Measurements from ENCODE around the gene TSPAN15.

TSPAN15 gene

DNA sequence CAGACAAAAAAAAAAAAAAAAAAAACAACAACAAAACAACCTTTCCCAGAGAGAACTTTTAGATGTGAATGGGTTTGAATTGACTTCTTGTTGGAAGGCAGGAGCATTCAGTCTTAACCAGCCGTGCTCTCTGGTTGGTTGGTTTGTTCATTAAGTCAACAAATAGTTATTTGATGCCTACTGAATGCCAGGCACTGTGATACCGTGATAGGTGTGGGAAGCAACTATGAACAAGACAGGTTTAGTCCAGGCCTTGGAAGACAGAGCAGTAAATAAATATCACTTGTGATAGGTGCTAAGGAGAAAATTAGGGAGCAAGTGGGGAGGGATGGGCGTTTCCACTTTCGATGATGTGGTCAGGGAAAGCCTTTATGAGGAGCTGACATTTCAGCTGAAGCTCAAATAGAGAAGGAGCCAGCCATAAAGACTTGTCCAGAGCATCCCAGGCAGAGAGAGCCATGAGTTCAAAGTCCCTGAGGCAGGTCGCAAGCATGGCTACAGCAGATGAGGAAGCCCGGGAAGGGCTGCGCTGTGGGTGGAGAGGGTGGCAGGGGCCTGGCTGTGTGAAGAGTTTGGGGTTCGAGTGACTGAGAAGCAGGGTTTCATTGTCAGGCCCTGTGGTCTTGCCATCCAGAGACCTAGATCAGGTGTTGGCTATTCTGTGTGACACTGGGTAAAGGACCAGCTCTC lies 8.0 kb downstream of the TSPAN15 start:
- ChIA-PET POLR2A (no interaction called here), CTCF (no interaction called here)
- TF ChIP-seq CTBP1 (IDR thresholded peaks at IDR 0.05; ENCODE audit: borderline replicate concordance) (no peak), FOXA1 (IDR thresholded peaks at IDR 0.05) (no peak), ARNT (IDR thresholded peaks at IDR 0.05) (no peak)
- no peak for DNase-seq (ENCODE audit: extremely low spot score)

DNA sequence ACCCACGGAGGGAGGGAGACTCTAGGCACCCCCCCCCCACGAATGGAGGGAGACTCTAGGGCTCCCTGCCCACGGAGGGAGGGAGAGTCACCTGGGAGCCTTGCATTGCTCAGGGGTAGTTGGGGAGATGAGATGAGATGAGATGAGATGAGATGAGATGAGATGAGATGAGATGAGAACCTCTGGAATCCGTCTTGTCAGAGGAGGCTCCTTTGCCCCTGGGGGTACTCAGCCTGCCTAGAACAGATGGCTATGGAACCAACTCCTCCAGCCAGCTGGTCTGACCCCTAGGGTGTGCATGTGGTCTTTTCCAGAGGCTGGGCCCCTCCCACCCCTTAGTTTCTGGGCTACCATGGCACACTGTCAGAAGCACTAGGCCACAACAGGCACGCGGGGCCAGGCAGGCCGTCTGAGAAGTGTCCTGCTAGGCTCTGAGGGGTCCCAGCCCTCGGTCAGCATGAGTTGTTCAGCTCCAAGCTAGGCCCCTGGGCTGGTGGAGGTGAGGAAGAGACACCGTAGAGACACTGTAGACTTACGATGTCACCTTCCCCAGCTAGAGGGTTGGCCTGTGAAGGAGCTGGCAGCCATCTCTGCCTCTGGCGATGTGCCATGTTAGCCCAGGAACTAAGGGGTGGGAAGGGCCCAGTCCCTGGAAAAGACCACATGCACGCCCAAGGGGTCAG lies 8.8 kb downstream of the TSPAN15 start:
- CTCF ChIA-PET = no interaction called here

DNA sequence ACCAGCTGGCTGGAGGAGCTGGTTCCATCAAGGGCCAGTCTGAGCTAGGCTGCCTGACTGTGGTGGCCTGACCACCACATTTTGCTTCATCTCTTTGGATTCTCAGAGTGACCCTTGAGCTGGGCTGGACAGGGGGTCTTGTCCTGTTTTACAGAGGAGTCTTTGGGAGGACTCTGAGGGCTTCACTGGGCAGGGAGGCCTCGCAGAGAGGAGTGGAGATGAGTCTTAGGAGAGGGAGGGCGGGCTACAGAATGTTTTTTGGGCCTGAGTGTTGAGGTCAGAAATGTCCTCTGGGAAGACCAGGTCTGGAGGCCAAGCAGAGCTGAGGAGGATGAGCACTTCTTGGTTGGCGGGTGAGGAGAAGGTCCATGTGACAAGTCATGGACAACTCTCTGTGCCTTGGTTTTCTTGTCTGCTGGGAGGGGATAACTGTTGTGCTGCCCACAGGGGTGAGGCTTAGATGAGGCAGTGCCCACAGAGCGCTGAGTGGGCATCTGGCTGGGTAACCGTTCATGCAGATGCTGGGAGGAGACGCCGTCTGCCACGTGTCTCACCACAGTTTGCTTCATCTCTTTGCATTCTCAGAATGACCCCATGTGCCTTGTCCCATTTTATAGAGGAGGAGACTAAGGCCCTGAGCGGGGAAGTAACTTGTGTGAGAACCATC lies 9.4 kb downstream of the TSPAN15 start:
- no peak for TF ChIP-seq CTBP1 (IDR thresholded peaks at IDR 0.05; ENCODE audit: borderline replicate concordance)
- TF ChIP-seq TARDBP (IDR thresholded peaks at IDR 0.05) = no peak
- TF ChIP-seq BHLHE40 (IDR thresholded peaks at IDR 0.05; ENCODE audit: borderline replicate concordance) = no peak
- no peak for TF ChIP-seq NFRKB (IDR thresholded peaks at IDR 0.05)
- TF ChIP-seq FOXA1 (IDR thresholded peaks at IDR 0.05) = no peak
- TF ChIP-seq HDGF (IDR thresholded peaks at IDR 0.05; ENCODE audit: borderline replicate concordance) = no peak
- TF ChIP-seq FOXK2 (IDR thresholded peaks at IDR 0.05) = no peak
- CTCF ChIA-PET = no interaction called here
- POLR2A ChIA-PET = no interaction called here
- DNase-seq (ENCODE audit: extremely low spot score) = no peak

More for the DNA sequence above, 8.8 kb downstream of the TSPAN15 start:
- TF ChIP-seq L3MBTL2 (conservative IDR thresholded peaks at IDR 0.05) (no peak), FOXK2 (IDR thresholded peaks at IDR 0.05) (no peak), BHLHE40 (IDR thresholded peaks at IDR 0.05; ENCODE audit: borderline replicate concordance) (no peak), LEF1 (IDR thresholded peaks at IDR 0.05; ENCODE audit: borderline replicate concordance) (no peak), CTBP1 (IDR thresholded peaks at IDR 0.05; ENCODE audit: borderline replicate concordance) (no peak), ZNF384 (IDR thresholded peaks at IDR 0.05) (no peak), ELF4 (IDR thresholded peaks at IDR 0.05) (no peak), FOXA1 (IDR thresholded peaks at IDR 0.05) (no peak), NFRKB (IDR thresholded peaks at IDR 0.05) (no peak), TARDBP (IDR thresholded peaks at IDR 0.05) (no peak), ARNT (IDR thresholded peaks at IDR 0.05) (no peak), HDGF (IDR thresholded peaks at IDR 0.05; ENCODE audit: borderline replicate concordance) (no peak), SUZ12 (IDR thresholded peaks at IDR 0.05) (no peak), SP1 (IDR thresholded peaks at IDR 0.05) (no peak), FOXM1 (IDR thresholded peaks at IDR 0.05; ENCODE audit: borderline replicate concordance) (no peak)
- TF ChIP-seq, protein P1, sequence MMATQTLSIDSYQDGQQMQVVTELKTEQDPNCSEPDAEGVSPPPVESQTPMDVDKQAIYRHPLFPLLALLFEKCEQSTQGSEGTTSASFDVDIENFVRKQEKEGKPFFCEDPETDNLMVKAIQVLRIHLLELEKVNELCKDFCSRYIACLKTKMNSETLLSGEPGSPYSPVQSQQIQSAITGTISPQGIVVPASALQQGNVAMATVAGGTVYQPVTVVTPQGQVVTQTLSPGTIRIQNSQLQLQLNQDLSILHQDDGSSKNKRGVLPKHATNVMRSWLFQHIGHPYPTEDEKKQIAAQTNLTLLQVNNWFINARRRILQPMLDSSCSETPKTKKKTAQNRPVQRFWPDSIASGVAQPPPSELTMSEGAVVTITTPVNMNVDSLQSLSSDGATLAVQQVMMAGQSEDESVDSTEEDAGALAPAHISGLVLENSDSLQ (IDR thresholded peaks at IDR 0.05) = no peak
- POLR2A ChIA-PET = no interaction called here
- no peak for DNase-seq (ENCODE audit: extremely low spot score)

DNA sequence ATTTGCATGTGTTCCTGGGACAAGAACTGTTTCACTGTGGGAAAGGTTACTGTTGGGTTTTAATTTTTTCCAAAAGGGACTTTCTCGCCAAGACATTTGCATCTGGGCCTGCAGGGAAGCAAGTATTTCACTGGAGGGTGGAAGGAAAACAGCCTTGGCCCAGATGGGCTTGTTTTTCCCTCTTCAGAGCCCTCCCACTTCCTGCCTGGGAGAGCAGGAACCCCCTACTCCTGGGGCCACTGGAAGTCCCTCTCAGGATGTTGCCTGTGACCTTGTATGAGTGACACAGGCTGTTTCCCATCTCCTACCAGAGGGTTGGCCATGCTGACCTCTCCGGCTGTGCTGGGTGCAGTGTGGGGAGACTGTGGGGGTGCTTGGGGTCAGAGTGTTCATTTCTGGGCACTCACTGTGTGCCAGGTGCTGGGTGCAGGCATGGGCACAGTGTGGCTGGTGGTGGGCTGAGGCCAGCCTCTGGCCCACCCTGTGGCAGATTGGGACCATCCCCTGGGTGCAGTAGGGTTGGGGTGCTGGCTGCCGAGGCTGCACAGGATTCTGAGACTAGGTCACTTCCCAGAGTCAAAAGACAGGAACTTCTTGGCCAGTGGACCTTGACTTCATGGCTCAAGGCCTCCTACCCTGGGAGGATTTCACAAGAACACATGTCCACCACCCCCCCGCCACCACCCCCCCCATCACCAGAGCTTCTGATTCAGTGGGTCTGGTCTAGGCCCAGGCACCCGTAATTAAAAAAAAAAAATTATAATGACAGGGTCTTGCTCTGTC lies 10.2 kb downstream of the TSPAN15 start:
- TF ChIP-seq ELF4 (IDR thresholded peaks at IDR 0.05) = no peak
- no peak for TF ChIP-seq TARDBP (IDR thresholded peaks at IDR 0.05)
- TF ChIP-seq BHLHE40 (IDR thresholded peaks at IDR 0.05; ENCODE audit: borderline replicate concordance) = no peak
- no peak for TF ChIP-seq FOXM1 (IDR thresholded peaks at IDR 0.05; ENCODE audit: borderline replicate concordance)
- TF ChIP-seq ZNF384 (IDR thresholded peaks at IDR 0.05) = no peak
- TF ChIP-seq HDGF (IDR thresholded peaks at IDR 0.05; ENCODE audit: borderline replicate concordance) = no peak
- no peak for TF ChIP-seq NFRKB (IDR thresholded peaks at IDR 0.05)
- no peak for TF ChIP-seq L3MBTL2 (conservative IDR thresholded peaks at IDR 0.05)
- no peak for TF ChIP-seq CTBP1 (IDR thresholded peaks at IDR 0.05; ENCODE audit: borderline replicate concordance)
- TF ChIP-seq LEF1 (IDR thresholded peaks at IDR 0.05; ENCODE audit: borderline replicate concordance) = no peak
- TF ChIP-seq, protein P1 (IDR thresholded peaks at IDR 0.05) = no peak
- TF ChIP-seq FOXK2 (IDR thresholded peaks at IDR 0.05) = no peak
- POLR2A ChIA-PET = no interaction called here
- CTCF ChIA-PET = no interaction called here
- no peak for DNase-seq (ENCODE audit: extremely low spot score)

DNA sequence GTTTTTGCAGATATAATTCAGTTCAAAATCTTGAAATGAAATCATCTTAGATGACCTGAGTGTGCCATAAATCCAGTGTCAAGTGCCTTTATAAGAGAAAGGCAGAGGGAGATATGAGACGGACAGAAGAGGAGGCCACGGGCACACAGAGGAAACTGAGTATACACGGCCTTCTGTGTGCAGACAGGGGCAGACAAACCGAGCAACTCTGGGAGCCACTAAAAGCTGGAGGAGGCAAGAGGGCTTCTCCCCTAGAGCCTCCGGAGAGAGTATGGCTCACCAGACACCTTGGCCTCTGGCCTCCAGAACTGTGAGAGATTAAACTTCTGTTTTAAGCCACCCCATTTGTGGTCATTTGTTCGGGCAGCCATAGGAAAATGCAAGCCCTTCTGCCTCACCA lies 12.6 kb downstream of the TSPAN15 start:
- TF ChIP-seq HDGF (IDR thresholded peaks at IDR 0.05; ENCODE audit: borderline replicate concordance) = no peak
- no peak for TF ChIP-seq LEF1 (IDR thresholded peaks at IDR 0.05; ENCODE audit: borderline replicate concordance)
- no peak for TF ChIP-seq SP1 (IDR thresholded peaks at IDR 0.05)
- TF ChIP-seq BHLHE40 (IDR thresholded peaks at IDR 0.05; ENCODE audit: borderline replicate concordance) = no peak
- no peak for TF ChIP-seq FOXK2 (IDR thresholded peaks at IDR 0.05)
- no peak for TF ChIP-seq CTBP1 (IDR thresholded peaks at IDR 0.05; ENCODE audit: borderline replicate concordance)
- TF ChIP-seq FOXA1 (IDR thresholded peaks at IDR 0.05) = no peak
- no peak for TF ChIP-seq SUZ12 (IDR thresholded peaks at IDR 0.05)
- no peak for TF ChIP-seq ARNT (IDR thresholded peaks at IDR 0.05)
- TF ChIP-seq TARDBP (IDR thresholded peaks at IDR 0.05) = no peak
- no peak for TF ChIP-seq L3MBTL2 (conservative IDR thresholded peaks at IDR 0.05)
- TF ChIP-seq ELF4 (IDR thresholded peaks at IDR 0.05) = no peak
- TF ChIP-seq, protein P1 (IDR thresholded peaks at IDR 0.05) = no peak
- TF ChIP-seq NFRKB (IDR thresholded peaks at IDR 0.05) = no peak
- no peak for TF ChIP-seq FOXM1 (IDR thresholded peaks at IDR 0.05; ENCODE audit: borderline replicate concordance)
- TF ChIP-seq ZNF384 (IDR thresholded peaks at IDR 0.05) = no peak
- CTCF ChIA-PET = interaction anchor here (0.7 kb wide), 1 partner anchor 10 kb away, joined by 3 read pairs; no protein-coding TSS in a partner anchor
- no peak for DNase-seq (ENCODE audit: extremely low spot score)
- POLR2A ChIA-PET = no interaction called here

All from HEK293T (cell line).